ENCODE results near the gene CARD11.
A peak's percentile ranks its signal among the peaks of the same experiment; 100 is the strongest.

CARD11 gene

GRCh38 chr7:2872296-2872874 is 171.3 kb downstream of the CARD11 start:
- no peak overlapping the region for H3K27ac Mint-ChIP-seq

DNA sequence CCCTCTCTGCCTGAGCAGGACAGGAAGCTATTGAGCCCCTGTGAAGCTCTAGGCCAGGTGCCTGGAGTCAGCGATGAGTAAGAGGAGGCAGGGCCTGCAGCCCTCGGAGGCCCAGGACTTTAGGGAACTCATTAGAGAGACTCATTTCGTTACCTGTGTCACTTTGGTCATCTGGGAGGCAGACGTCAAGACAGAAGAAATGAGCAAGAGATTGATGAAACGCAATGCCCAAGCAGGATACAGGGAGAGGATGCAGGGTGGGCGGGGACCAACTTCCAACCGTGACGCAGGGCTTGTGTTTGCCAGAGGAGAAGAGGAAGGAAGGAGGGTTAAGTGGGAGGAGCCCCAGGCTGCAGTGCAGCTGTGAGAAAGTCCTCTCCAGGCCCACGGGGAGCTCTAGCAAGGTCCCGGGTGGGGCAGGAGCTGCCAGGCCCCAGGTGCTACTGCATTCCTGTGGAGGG is 173.2 kb downstream of the CARD11 start:
- Mint-ChIP-seq H3K36me3 (ENCODE audit: low read depth) (no peaks in the 10 kb centered on the region), H3K27me3 (ENCODE audit: low read depth, poor library complexity) (no peaks in the 10 kb centered on the region), H3K4me1 (peaks cover 63% of the 10 kb centered on the region), H3K9me3 (no peaks in the 10 kb centered on the region), H3K4me3 (no peak overlapping the region), H3K27ac (no peak overlapping the region)
- peak; percentile 66 for DNase-seq
- TF ChIP-seq CTCF (IDR thresholded peaks at IDR 0.05) = no peak

More at GRCh38 chr7:2872296-2872874, 171.3 kb downstream of the CARD11 start:
- Mint-ChIP-seq H3K36me3 (ENCODE audit: low read depth) (no peaks in the 10 kb centered on the region), H3K4me1 (peaks cover 80% of the 10 kb centered on the region), H3K27me3 (ENCODE audit: low read depth, poor library complexity) (peaks cover 4% of the 10 kb centered on the region), H3K9me3 (no peaks in the 10 kb centered on the region), H3K4me3 (no peak overlapping the region)
- TF ChIP-seq CTCF (IDR thresholded peaks at IDR 0.05) = no peak
- no peak for DNase-seq

DNA sequence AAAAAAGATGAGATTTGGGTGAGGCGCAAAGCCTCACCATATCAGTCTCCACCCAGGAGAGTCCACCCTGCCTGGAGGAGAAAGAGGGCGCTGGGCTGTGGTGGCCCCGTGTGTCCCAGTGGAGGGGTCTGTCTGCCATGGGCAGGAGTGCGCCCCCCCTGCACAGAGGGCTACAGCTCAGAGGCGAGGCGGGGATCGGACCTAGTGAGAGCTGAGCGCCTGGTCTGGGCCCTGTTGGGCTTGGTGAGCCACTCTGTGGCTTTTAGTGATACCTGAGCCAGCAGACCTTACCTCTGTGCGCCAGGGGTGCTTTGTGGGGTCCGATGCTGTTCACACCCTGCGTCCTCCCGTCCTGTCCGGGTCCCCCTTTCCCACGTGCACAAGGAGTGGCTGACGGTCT is 173.7 kb downstream of the CARD11 start:
- H3K36me3 Mint-ChIP-seq (ENCODE audit: low read depth) = no peaks in the 10 kb centered on the region
- no peak overlapping the region for H3K4me3 Mint-ChIP-seq
- no peaks in the 10 kb centered on the region for H3K9me3 Mint-ChIP-seq
- H3K4me1 Mint-ChIP-seq = peaks cover 60% of the 10 kb centered on the region
- no peaks in the 10 kb centered on the region for H3K27me3 Mint-ChIP-seq (ENCODE audit: low read depth, poor library complexity)
- no peak for DNase-seq
- no peak for TF ChIP-seq CTCF (IDR thresholded peaks at IDR 0.05)
- H3K27ac Mint-ChIP-seq = no peak overlapping the region

DNA sequence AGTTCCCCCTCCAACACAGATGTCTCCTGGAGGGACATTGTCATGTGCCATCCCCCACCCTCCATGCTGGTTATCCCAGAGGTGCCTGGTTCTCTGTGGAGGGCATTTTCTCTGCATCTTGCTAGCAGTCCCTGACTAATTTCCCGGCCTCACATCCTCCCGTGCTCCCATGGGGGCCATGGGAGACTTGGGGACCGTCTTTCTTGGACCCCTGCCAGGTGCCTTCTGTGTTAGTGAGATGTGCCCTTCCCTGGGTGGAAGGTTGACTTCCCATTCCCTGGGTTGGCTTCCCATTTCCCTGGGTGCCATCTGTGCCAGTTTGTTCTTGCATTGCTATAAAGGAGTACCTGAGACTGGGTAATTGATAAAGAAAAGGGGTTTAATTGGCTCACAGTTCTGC is 177.1 kb downstream of the CARD11 start:
- Mint-ChIP-seq H3K27ac (no peak overlapping the region), H3K36me3 (ENCODE audit: low read depth) (no peaks in the 10 kb centered on the region), H3K27me3 (ENCODE audit: low read depth, poor library complexity) (no peaks in the 10 kb centered on the region), H3K4me3 (no peak overlapping the region), H3K4me1 (peaks cover 43% of the 10 kb centered on the region), H3K9me3 (no peaks in the 10 kb centered on the region)
- no peak for TF ChIP-seq CTCF (IDR thresholded peaks at IDR 0.05)
- DNase-seq = no peak

DNA sequence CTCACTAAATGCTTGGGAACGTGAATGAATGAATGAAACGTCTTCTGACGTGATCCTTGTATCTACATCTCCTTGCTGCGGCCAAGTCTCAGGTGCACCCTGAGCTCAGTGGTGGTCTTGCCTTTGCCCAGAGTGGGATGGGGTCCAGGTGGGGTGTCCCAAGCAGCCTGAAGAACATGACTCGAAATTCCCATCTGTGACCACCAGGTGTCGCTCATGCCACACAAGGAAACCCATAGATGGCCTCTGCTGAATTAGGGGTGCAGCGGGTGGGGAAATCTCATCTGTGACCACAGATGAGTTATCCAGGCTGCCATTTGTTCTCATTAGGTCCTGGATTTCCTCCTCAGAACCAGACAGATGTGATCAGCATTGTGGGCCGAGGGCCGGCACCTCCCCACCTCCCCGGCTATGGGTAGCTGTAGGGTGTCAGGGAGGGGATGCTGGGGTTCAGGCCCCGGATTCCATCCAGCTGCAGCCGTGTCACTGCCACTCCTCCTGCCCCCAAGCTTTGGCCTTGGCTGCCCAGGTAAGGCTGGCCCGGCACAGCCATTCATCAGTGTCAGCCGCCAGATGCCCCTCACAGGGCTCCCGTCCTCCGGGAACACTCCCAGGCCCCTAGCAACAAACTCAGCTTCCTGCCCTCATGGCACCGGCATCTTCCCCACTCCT is 178.5 kb downstream of the CARD11 start:
- Mint-ChIP-seq H3K9me3 (no peaks in the 10 kb centered on the region), H3K4me3 (no peak overlapping the region), H3K4me1 (peaks cover 33% of the 10 kb centered on the region), H3K27ac (peak overlapping the region; percentile 79), H3K36me3 (ENCODE audit: low read depth) (no peaks in the 10 kb centered on the region), H3K27me3 (ENCODE audit: low read depth, poor library complexity) (peaks cover 6% of the 10 kb centered on the region)
- peak; percentile 82 for DNase-seq
- peak; percentile 96 for TF ChIP-seq CTCF (IDR thresholded peaks at IDR 0.05)

Data from nephron progenitor cell (in vitro differentiated cells).